Endodermal cell (in vitro differentiated cells): ENCODE measurements around the gene KRTAP4-8. TPM values are rescaled to one million over a fixed set of nuclear protein-coding genes. Genes with fewer than 3 reads are reported as not detected.

ENCODE experiments used
- DNase-seq: peaks from one replicate; pipeline ENCODE4 v3.0.0-alpha.2; 2017
- H3K27ac ChIP-seq: 2 replicates; pipeline ENCODE4 v1.5.1; 2013; ENCODE audit warnings: mild to moderate bottlenecking, low read depth, low read length, moderate library complexity
- H3K27me3 ChIP-seq: 2 replicates; pipeline ENCODE4 v1.6.1; 2013; ENCODE audit warnings: mild to moderate bottlenecking, low read length, moderate library complexity; ENCODE audit not compliant: insufficient read depth, control insufficient read depth, poor library complexity, severe bottlenecking
- H3K36me3 ChIP-seq: 2 replicates; pipeline ENCODE4 v1.7.0; 2013; ENCODE audit warnings: mild to moderate bottlenecking, low read length, moderate library complexity; ENCODE audit not compliant: control insufficient read depth, insufficient read depth
- H3K4me1 ChIP-seq: one replicate; pipeline ENCODE4 v1.7.0; 2013; ENCODE audit warnings: low read length; ENCODE audit not compliant: control insufficient read depth, insufficient read depth
- H3K4me3 ChIP-seq: 2 replicates; pipeline ENCODE4 v1.5.1; 2013; ENCODE audit warnings: mild to moderate bottlenecking, low read length, moderate library complexity
- H3K9ac ChIP-seq: 2 replicates; pipeline ENCODE4 v1.6.1; 2013; ENCODE audit warnings: mild to moderate bottlenecking, low read length, moderate library complexity; ENCODE audit not compliant: poor library complexity, severe bottlenecking; ENCODE audit errors: extremely low read depth
- H3K9me3 ChIP-seq: 2 replicates; pipeline ENCODE4 v1.6.1; 2013; ENCODE audit warnings: mild to moderate bottlenecking, low read length, moderate library complexity; ENCODE audit not compliant: control insufficient read depth
- H3K27ac Mint-ChIP-seq: 2 replicates; pipeline ENCODE4 v1.8.0; 2020; ENCODE audit warnings: mixed read lengths
- H3K27me3 Mint-ChIP-seq: 2 replicates; pipeline ENCODE4 v1.8.0; 2021; ENCODE audit warnings: mild to moderate bottlenecking, mixed read lengths; ENCODE audit not compliant: insufficient read depth
- H3K36me3 Mint-ChIP-seq: 2 replicates; pipeline ENCODE4 v1.8.0; 2020; ENCODE audit warnings: low read depth, mixed read lengths
- H3K4me1 Mint-ChIP-seq: 2 replicates; pipeline ENCODE4 v1.8.0; 2020; ENCODE audit warnings: mixed read lengths
- H3K4me3 Mint-ChIP-seq: 2 replicates; pipeline ENCODE4 v1.8.0; 2020; ENCODE audit warnings: mild to moderate bottlenecking, moderate library complexity, mixed read lengths
- H3K9me3 Mint-ChIP-seq: 2 replicates; pipeline ENCODE4 v1.8.0; 2020; ENCODE audit warnings: mild to moderate bottlenecking, mixed read lengths
- WGBS, 2 experiments: methylation state at CpG; one replicate each; pipeline versions ENCODE4 v1.1.5 to v1.1.7; 2013; ENCODE audit warnings: missing lambda C conversion rate in 2 of 2, mixed read lengths in 1 of 2; ENCODE audit not compliant: insufficient coverage in 1 of 2, insufficient read length in 1 of 2; 5-methylcytosine and 5-hydroxymethylcytosine counted together
- total RNA-seq, 2 donors: library from RNA; stranded (reverse); fragmentation: NEBNext Ultra II Directional in 1 of 2; extraction: Animal tissue kit (Norgen Biotek cat#: 25700) in 1 of 2; gene quantifications; 2 replicates in 1 of 2; 3 replicates in 1 of 2; pipeline ENCODE4 v1.2.1, GENCODE V29; 2021
- TF ChIP-seq, protein P1 (sequence below): fragments of 200-600 bp; sonication (generic); conservative IDR thresholded peaks from 2 replicates; pipeline ENCODE4 v1.5.0; 2021; ENCODE audit warnings: antibody characterized with exemption, mild to moderate bottlenecking

Gene KRTAP4-8
- total RNA-seq, 2 donors from 2014 or later = not detected

DNA sequence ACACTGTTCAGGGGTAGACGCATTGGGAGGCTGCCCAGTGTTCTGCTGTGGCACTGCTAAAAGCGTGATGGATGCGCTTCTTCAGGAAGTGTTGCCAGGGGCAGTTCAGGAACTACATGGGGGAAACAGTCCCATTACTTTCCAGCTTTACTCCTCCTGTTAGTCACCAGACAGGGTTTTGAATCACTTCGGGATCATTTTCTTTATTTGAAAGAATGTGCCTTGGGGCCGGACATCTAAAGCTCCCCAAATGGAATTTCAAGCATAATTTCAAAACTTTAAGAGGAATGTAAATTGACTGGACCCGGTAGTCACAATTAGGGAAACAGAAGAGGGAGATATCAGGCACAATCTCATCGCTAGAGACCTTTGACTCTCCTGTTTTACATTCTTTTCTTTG lies 49.5 kb downstream of the KRTAP4-8 start:
- H3K27me3 Mint-ChIP-seq = no peaks in the 10 kb centered on the region
- no peak overlapping the region for H3K4me3 Mint-ChIP-seq
- TF ChIP-seq, protein P1, sequence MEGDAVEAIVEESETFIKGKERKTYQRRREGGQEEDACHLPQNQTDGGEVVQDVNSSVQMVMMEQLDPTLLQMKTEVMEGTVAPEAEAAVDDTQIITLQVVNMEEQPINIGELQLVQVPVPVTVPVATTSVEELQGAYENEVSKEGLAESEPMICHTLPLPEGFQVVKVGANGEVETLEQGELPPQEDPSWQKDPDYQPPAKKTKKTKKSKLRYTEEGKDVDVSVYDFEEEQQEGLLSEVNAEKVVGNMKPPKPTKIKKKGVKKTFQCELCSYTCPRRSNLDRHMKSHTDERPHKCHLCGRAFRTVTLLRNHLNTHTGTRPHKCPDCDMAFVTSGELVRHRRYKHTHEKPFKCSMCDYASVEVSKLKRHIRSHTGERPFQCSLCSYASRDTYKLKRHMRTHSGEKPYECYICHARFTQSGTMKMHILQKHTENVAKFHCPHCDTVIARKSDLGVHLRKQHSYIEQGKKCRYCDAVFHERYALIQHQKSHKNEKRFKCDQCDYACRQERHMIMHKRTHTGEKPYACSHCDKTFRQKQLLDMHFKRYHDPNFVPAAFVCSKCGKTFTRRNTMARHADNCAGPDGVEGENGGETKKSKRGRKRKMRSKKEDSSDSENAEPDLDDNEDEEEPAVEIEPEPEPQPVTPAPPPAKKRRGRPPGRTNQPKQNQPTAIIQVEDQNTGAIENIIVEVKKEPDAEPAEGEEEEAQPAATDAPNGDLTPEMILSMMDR = no peak
- no peak overlapping the region for H3K27ac Mint-ChIP-seq
- no peaks in the 10 kb centered on the region for H3K9me3 Mint-ChIP-seq
- Histone ChIP-seq H3K36me3 (no peaks in the 10 kb centered on the region), H3K27me3 (no peaks in the 10 kb centered on the region), H3K27ac (no peak overlapping the region), H3K9me3 (no peaks in the 10 kb centered on the region), H3K4me1 (no peaks in the 10 kb centered on the region), H3K4me3 (no peak overlapping the region), H3K9ac (no peak overlapping the region)
- no peaks in the 10 kb centered on the region for H3K36me3 Mint-ChIP-seq
- 87 to 88% methylated on average over 7 of the region's 7 CpGs for WGBS, 2 experiments
- H3K4me1 Mint-ChIP-seq = peaks cover 14% of the 10 kb centered on the region
- DNase-seq = no peak

Other genes starting within 250 kb of the KRTAP4-8 start
- not detected for gene KRT12, start 230.9 kb downstream of the KRTAP4-8 start, total RNA-seq
- gene KRT20, start 212.9 kb downstream of the KRTAP4-8 start, total RNA-seq = not detected
- gene KRT23, start 160.5 kb downstream of the KRTAP4-8 start, total RNA-seq = not detected
- gene KRT39, start 131.2 kb downstream of the KRTAP4-8 start, total RNA-seq = not detected
- not detected for gene KRT40, start 113.8 kb downstream of the KRTAP4-8 start, total RNA-seq
- gene KRTAP3-3, start 104.0 kb downstream of the KRTAP4-8 start, total RNA-seq = not detected
- gene KRTAP3-2, start 98.2 kb downstream of the KRTAP4-8 start, total RNA-seq = not detected
- not detected for gene KRTAP3-1, start 89.0 kb downstream of the KRTAP4-8 start, total RNA-seq
- gene KRTAP1-5, start 70.9 kb downstream of the KRTAP4-8 start, total RNA-seq = not detected
- gene KRTAP1-4, start 67.9 kb downstream of the KRTAP4-8 start, total RNA-seq = not detected
- gene KRTAP1-3, start 63.3 kb downstream of the KRTAP4-8 start, total RNA-seq = not detected
- not detected for gene KRTAP1-1, start 56.7 kb downstream of the KRTAP4-8 start, total RNA-seq
- gene KRTAP2-1, start 50.8 kb downstream of the KRTAP4-8 start, total RNA-seq = not detected
- gene KRTAP2-2, start 42.9 kb downstream of the KRTAP4-8 start, total RNA-seq = not detected
- not detected for gene KRTAP2-3, start 38.0 kb downstream of the KRTAP4-8 start, total RNA-seq
- gene KRTAP2-4, start 32.3 kb downstream of the KRTAP4-8 start, total RNA-seq = not detected
- gene KRTAP4-7, start 14.0 kb downstream of the KRTAP4-8 start, total RNA-seq = not detected
- gene KRTAP4-16, start 4.1 kb upstream of the KRTAP4-8 start, total RNA-seq = not detected
- not detected for gene KRTAP4-9, start 7.2 kb upstream of the KRTAP4-8 start, total RNA-seq
- gene KRTAP4-11, start 20.2 kb upstream of the KRTAP4-8 start, total RNA-seq = not detected
- gene KRTAP4-12, start 26.0 kb upstream of the KRTAP4-8 start, total RNA-seq = not detected
- not detected for gene KRTAP4-6, start 42.4 kb upstream of the KRTAP4-8 start, total RNA-seq
- gene KRTAP4-5, start 51.7 kb upstream of the KRTAP4-8 start, total RNA-seq = not detected
- not detected for gene KRTAP4-4, start 62.6 kb upstream of the KRTAP4-8 start, total RNA-seq
- not detected for gene KRTAP4-3, start 70.1 kb upstream of the KRTAP4-8 start, total RNA-seq
- not detected for gene KRTAP4-2, start 80.1 kb upstream of the KRTAP4-8 start, total RNA-seq
- gene KRTAP4-1, start 86.8 kb upstream of the KRTAP4-8 start, total RNA-seq = not detected
- gene KRTAP9-1, start 91.7 kb upstream of the KRTAP4-8 start, total RNA-seq = not detected
- gene KRTAP9-2, start 128.5 kb upstream of the KRTAP4-8 start, total RNA-seq = not detected
- not detected for gene KRTAP9-3, start 134.3 kb upstream of the KRTAP4-8 start, total RNA-seq
- not detected for gene KRTAP9-8, start 139.9 kb upstream of the KRTAP4-8 start, total RNA-seq
- gene KRTAP9-4, start 151.5 kb upstream of the KRTAP4-8 start, total RNA-seq = not detected
- gene KRTAP9-9, start 157.2 kb upstream of the KRTAP4-8 start, total RNA-seq = not detected
- not detected for gene KRTAP9-6, start 167.2 kb upstream of the KRTAP4-8 start, total RNA-seq
- gene KRTAP9-7, start 177.6 kb upstream of the KRTAP4-8 start, total RNA-seq = not detected
- gene KRTAP29-1, start 204.7 kb upstream of the KRTAP4-8 start, total RNA-seq = not detected
- gene KRTAP16-1, start 211.2 kb upstream of the KRTAP4-8 start, total RNA-seq = not detected
- under 1 TPM; 0.46 to 0.48 TPM for gene KRTAP17-1, start 217.6 kb upstream of the KRTAP4-8 start, total RNA-seq